Activated T-helper 2 cell treated with anti-CD3 and anti-CD28 coated beads, Interferon-gamma antibody, Interleukin-2, Interleukin-4, amounts not matched to agents 10 μg/mL and 5 μg/mL and 100 μg/mL, durations not matched to agents 14 hours and 24 hours and 36 hours (primary cell): ENCODE data around the gene PRUNE2. TPM values are rescaled to one million over a fixed set of nuclear protein-coding genes. Genes with fewer than 3 reads are reported as not detected.
A peak's percentile ranks its signal among the peaks of the same experiment; 100 is the strongest.
"Not testable (repeated sequence)": the region's sequence is repeated elsewhere in the genome, so short reads cannot be mapped to it uniquely, and the experiment has no call there.

ENCODE experiments used
- DNase-seq: peaks from one replicate; pipeline ENCODE4 v3.0.0; 2021; ENCODE audit warnings: low spot score
- H3K27ac Mint-ChIP-seq: one replicate; pipeline ENCODE4 v1.8.0; 2021; ENCODE audit warnings: mixed read lengths
- H3K27me3 Mint-ChIP-seq: one replicate; pipeline ENCODE4 v1.8.0; 2021; ENCODE audit warnings: low read depth, mixed read lengths
- H3K36me3 Mint-ChIP-seq: one replicate; pipeline ENCODE4 v1.8.0; 2021; ENCODE audit warnings: low read depth, mixed read lengths
- H3K4me1 Mint-ChIP-seq: one replicate; pipeline ENCODE4 v1.8.0; 2021; ENCODE audit warnings: low read depth, mixed read lengths
- H3K4me3 Mint-ChIP-seq: one replicate; pipeline ENCODE4 v1.8.0; 2021; ENCODE audit warnings: low read depth, mild to moderate bottlenecking, moderate library complexity, mixed read lengths
- H3K9me3 Mint-ChIP-seq: one replicate; pipeline ENCODE4 v1.8.0; 2021; ENCODE audit warnings: mixed read lengths
- intact Hi-C: fragments of 100-400 bp; cut with micrococcal nuclease; formaldehyde crosslinking; loops from one replicate; pipeline ENCODE4 v1.15.1; 2023
- total RNA-seq: library from RNA; stranded (reverse); gene quantifications from 2 replicates; pipeline ENCODE4 v1.2.3, GENCODE V29; 2022

Gene PRUNE2
- 0.27 and 0.53 TPM in 2 replicates for total RNA-seq

- H3K9me3 Mint-ChIP-seq: no peaks in the 10 kb centered on the region
- H3K27ac Mint-ChIP-seq: no peak within 1 kb of the TSS
- H3K27me3 Mint-ChIP-seq: peaks cover 51% of the 10 kb centered on the region
Observed at GRCh38 chr9:76905791-76906646, at the start of gene PRUNE2. Gene PRUNE2, minus strand, starts transcription at chr9:76906114. Its CDS starts 151 bp downstream, at chr9:76905963.

GRCh38 chr9:76955406-76955805 is 49.5 kb upstream of the PRUNE2 start:
- DNase-seq, intact Hi-C loops, H3K27me3 Mint-ChIP-seq, H3K9me3 Mint-ChIP-seq, H3K4me3 Mint-ChIP-seq, H3K4me1 Mint-ChIP-seq, H3K36me3 Mint-ChIP-seq, H3K27ac Mint-ChIP-seq: not testable (repeated sequence)

More at GRCh38 chr9:76905791-76906646, at the start of gene PRUNE2:
- no peaks in the 10 kb centered on the region for H3K36me3 Mint-ChIP-seq
- DNase-seq: peak; percentile 11
- H3K4me3 Mint-ChIP-seq: no peak within 1 kb of the TSS
- H3K4me1 Mint-ChIP-seq: no peaks in the 10 kb centered on the region
- intact Hi-C loops: no loop called here

GRCh38 chr9:76949865-76950264 is 44.0 kb upstream of the PRUNE2 start:
- Mint-ChIP-seq H3K36me3 (no peaks in the 10 kb centered on the region), H3K27ac (no peak overlapping the region)

GRCh38 chr9:76944011-76944410 is 38.1 kb upstream of the PRUNE2 start:
- Mint-ChIP-seq H3K4me1 (no peaks in the 10 kb centered on the region), H3K36me3 (no peaks in the 10 kb centered on the region), H3K27ac (no peak overlapping the region), H3K9me3 (no peaks in the 10 kb centered on the region), H3K27me3 (no peaks in the 10 kb centered on the region), H3K4me3 (no peak overlapping the region)
- DNase-seq: no peak
- intact Hi-C loops: no loop called here

More at GRCh38 chr9:76949865-76950264, 44.0 kb upstream of the PRUNE2 start:
- no peak for DNase-seq
- Mint-ChIP-seq H3K9me3 (no peaks in the 10 kb centered on the region), H3K27me3 (no peaks in the 10 kb centered on the region), H3K4me1 (no peaks in the 10 kb centered on the region), H3K4me3 (no peak overlapping the region)
- intact Hi-C loops: no loop called here

GRCh38 chr9:76943054-76943453 is 37.1 kb upstream of the PRUNE2 start:
- Mint-ChIP-seq H3K4me1 (no peaks in the 10 kb centered on the region), H3K36me3 (no peaks in the 10 kb centered on the region), H3K27me3 (no peaks in the 10 kb centered on the region), H3K27ac (no peak overlapping the region), H3K9me3 (no peaks in the 10 kb centered on the region), H3K4me3 (no peak overlapping the region)
- no peak for DNase-seq
- intact Hi-C loops: no loop called here

GRCh38 chr9:76932757-76933156 is 26.8 kb upstream of the PRUNE2 start:
- H3K27ac Mint-ChIP-seq: no peak overlapping the region

GRCh38 chr9:76932265-76932664 is 26.4 kb upstream of the PRUNE2 start:
- no peaks in the 10 kb centered on the region for H3K9me3 Mint-ChIP-seq
- H3K4me1 Mint-ChIP-seq: no peaks in the 10 kb centered on the region
- no peaks in the 10 kb centered on the region for H3K36me3 Mint-ChIP-seq
- H3K27ac Mint-ChIP-seq: no peak overlapping the region
- no peak overlapping the region for H3K4me3 Mint-ChIP-seq
- intact Hi-C loops: no loop called here
- DNase-seq: no peak
- no peaks in the 10 kb centered on the region for H3K27me3 Mint-ChIP-seq

More at GRCh38 chr9:76932757-76933156, 26.8 kb upstream of the PRUNE2 start:
- Mint-ChIP-seq H3K4me1 (no peaks in the 10 kb centered on the region), H3K27me3 (no peaks in the 10 kb centered on the region), H3K36me3 (no peaks in the 10 kb centered on the region), H3K4me3 (no peak overlapping the region), H3K9me3 (no peaks in the 10 kb centered on the region)
- DNase-seq: no peak
- intact Hi-C loops: no loop called here

GRCh38 chr9:76927540-76928240 is 21.8 kb upstream of the PRUNE2 start:
- no peaks in the 10 kb centered on the region for H3K4me1 Mint-ChIP-seq
- no peak for DNase-seq
- H3K27me3 Mint-ChIP-seq: no peaks in the 10 kb centered on the region
- no peaks in the 10 kb centered on the region for H3K9me3 Mint-ChIP-seq
- no peak overlapping the region for H3K4me3 Mint-ChIP-seq
- H3K27ac Mint-ChIP-seq: no peak overlapping the region
- intact Hi-C loops: no loop called here
- H3K36me3 Mint-ChIP-seq: no peaks in the 10 kb centered on the region

GRCh38 chr9:76926846-76927245 is 20.9 kb upstream of the PRUNE2 start:
- Mint-ChIP-seq H3K9me3 (no peaks in the 10 kb centered on the region), H3K4me1 (no peaks in the 10 kb centered on the region), H3K36me3 (no peaks in the 10 kb centered on the region), H3K27me3 (no peaks in the 10 kb centered on the region), H3K27ac (no peak overlapping the region), H3K4me3 (no peak overlapping the region)
- intact Hi-C loops: no loop called here
- DNase-seq: no peak

GRCh38 chr9:76926324-76926741 is 20.4 kb upstream of the PRUNE2 start:
- Mint-ChIP-seq H3K27me3 (no peaks in the 10 kb centered on the region), H3K4me3 (no peak overlapping the region), H3K4me1 (no peaks in the 10 kb centered on the region), H3K9me3 (no peaks in the 10 kb centered on the region), H3K27ac (no peak overlapping the region), H3K36me3 (no peaks in the 10 kb centered on the region)
- no peak for DNase-seq
- intact Hi-C loops: no loop called here

- Mint-ChIP-seq H3K4me3 (no peak overlapping the region), H3K27ac (no peak overlapping the region), H3K27me3 (no peaks in the 10 kb centered on the region), H3K36me3 (no peaks in the 10 kb centered on the region), H3K9me3 (no peaks in the 10 kb centered on the region), H3K4me1 (no peaks in the 10 kb centered on the region)
- intact Hi-C loops: no loop called here
- DNase-seq: no peak
Observed at GRCh38 chr9:76921165-76921564, 15.3 kb upstream of the PRUNE2 start.

- no peak for DNase-seq
- intact Hi-C loops: no loop called here
- H3K9me3 Mint-ChIP-seq: no peaks in the 10 kb centered on the region
- peaks cover 3% of the 10 kb centered on the region for H3K4me1 Mint-ChIP-seq
- H3K4me3 Mint-ChIP-seq: no peak overlapping the region
- H3K27ac Mint-ChIP-seq: no peak overlapping the region
- no peaks in the 10 kb centered on the region for H3K36me3 Mint-ChIP-seq
- H3K27me3 Mint-ChIP-seq: no peaks in the 10 kb centered on the region
Observed at GRCh38 chr9:76917299-76917698, 11.4 kb upstream of the PRUNE2 start.

- intact Hi-C loops: no loop called here
- DNase-seq: no peak
- Mint-ChIP-seq H3K4me3 (no peak overlapping the region), H3K27me3 (no peaks in the 10 kb centered on the region), H3K36me3 (no peaks in the 10 kb centered on the region), H3K9me3 (no peaks in the 10 kb centered on the region), H3K27ac (no peak overlapping the region), H3K4me1 (peaks cover 3% of the 10 kb centered on the region)
Observed at GRCh38 chr9:76916231-76916630, 10.3 kb upstream of the PRUNE2 start.
